A673 (cell line): ENCODE measurements around the gene VAV2.

Source experiments
- CTCF ChIP-seq: fragments of 300-800, 200-600 bp; sonication (generic); conservative IDR thresholded peaks from 2 replicates; pipeline ENCODE4 v1.5.1; 2017; ENCODE audit warnings: low read depth, mild to moderate bottlenecking, antibody characterized with exemption, low read length, moderate library complexity, mixed read lengths
- EZH2 ChIP-seq: fragments of 200-600 bp; sonication (generic); IDR thresholded peaks from 2 replicates; pipeline ENCODE4 v1.6.1; 2017; ENCODE audit warnings: borderline replicate concordance, low read depth, mild to moderate bottlenecking, mixed read lengths, antibody characterized with exemption, low read length; ENCODE audit not compliant: poor library complexity, severe bottlenecking

- TF ChIP-seq CTCF (no peak), EZH2 (no peak)
These were observed 205.0 kb downstream of the VAV2 start for GRCh38 chr9:133786907-133787753.
